ENCODE results near the gene TSPAN15. TPM values are rescaled to one million over a fixed set of nuclear protein-coding genes. Genes with fewer than 3 reads are reported as not detected.

The TSPAN15 gene
- total and polyA plus RNA-seq, 2 of the 4 experiments (the other 2 are of a cell fraction) = 0.48 TPM; not detected in 1

DNA sequence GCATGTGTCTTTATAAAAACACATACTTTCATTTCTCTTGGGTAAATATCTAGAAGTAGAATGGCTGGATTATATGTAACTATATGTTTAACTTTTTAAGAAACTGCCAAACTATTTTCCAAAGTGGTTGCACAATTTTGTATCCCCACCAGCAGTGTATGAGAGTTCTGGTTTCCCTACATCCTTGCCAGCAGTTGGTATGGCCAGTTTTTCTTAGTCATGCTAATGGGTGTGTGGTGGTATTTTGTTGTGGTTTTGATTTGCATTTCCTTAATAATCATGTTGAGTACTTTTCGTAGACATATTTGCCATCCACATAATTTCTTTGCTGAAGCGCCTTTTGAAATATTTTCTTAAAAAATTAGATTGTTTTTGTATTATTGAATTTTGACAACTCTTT lies 61.6 kb downstream of the TSPAN15 start:
- H4K20me1 ChIP-seq (ENCODE audit: insufficient read depth, low read length) = no peaks in the 10 kb centered on the region
- H4K5ac ChIP-seq (ENCODE audit: low read depth, low read length) = no peak overlapping the region
- no peak overlapping the region for H2BK120ac ChIP-seq (ENCODE audit: low read depth, low read length)
- no peak overlapping the region for H3K4ac ChIP-seq (ENCODE audit: low read depth, low read length)
- no peak overlapping the region for H2AK9ac ChIP-seq (replicated peaks; ENCODE audit: low read depth, low read length, poor library complexity)
- no TSS peak for BruUV-seq (replicated peaks)
- H3K23ac ChIP-seq (ENCODE audit: low read depth, low read length) = no peak overlapping the region
- no peak overlapping the region for H2AFZ ChIP-seq (replicated peaks; ENCODE audit: low read length, poor library complexity)
- in situ Hi-C loops (cut with MboI; ENCODE audit: low sequenced_read_pairs) = loop anchor here (25.0 kb wide), 1 partner anchor 399 kb away; no protein-coding TSS in a partner anchor
- no peaks in the 10 kb centered on the region for H3K36me3 ChIP-seq (ENCODE audit: control insufficient read depth, insufficient read depth, low read length)
- dilution Hi-C loops (cut with HindIII; ENCODE audit: low sequenced_read_pairs, unreplicated experiment) = no loop called here
- no peak overlapping the region for H3K18ac ChIP-seq (ENCODE audit: low read depth, low read length)
- no peak overlapping the region for H2AK5ac ChIP-seq (ENCODE audit: low read depth, low read length)
- no peaks in the 10 kb centered on the region for H3K4me1 ChIP-seq (ENCODE audit: control insufficient read depth, insufficient read depth, low read length)
- no peak overlapping the region for H3K27ac ChIP-seq (ENCODE audit: insufficient read depth, low read length)
- no peak overlapping the region for H3K4me2 ChIP-seq (ENCODE audit: low read depth, low read length)
- H3K14ac ChIP-seq (replicated peaks; ENCODE audit: low read depth, low read length) = no peak overlapping the region
- H3K4me3 ChIP-seq (ENCODE audit: insufficient read depth, low read depth, low read length) = no peak overlapping the region
- TF ChIP-seq CEBPB (IDR thresholded peaks at IDR 0.05; ENCODE audit: low read depth, low read length) (no peak), MAFK (IDR thresholded peaks at IDR 0.05; ENCODE audit: low read depth, low read length) (no peak), BHLHE40 (IDR thresholded peaks at IDR 0.05; ENCODE audit: low read depth, low read length) (no peak), RFX5 (IDR thresholded peaks at IDR 0.05; ENCODE audit: low read depth, low read length) (no peak), MXI1 (IDR thresholded peaks at IDR 0.05; ENCODE audit: borderline replicate concordance, low read depth, low read length) (no peak), RCOR1 (IDR thresholded peaks at IDR 0.05; ENCODE audit: insufficient replicate concordance, low read length) (no peak), FOS (IDR thresholded peaks at IDR 0.05; ENCODE audit: low read depth, low read length) (no peak), MAZ (IDR thresholded peaks at IDR 0.05; ENCODE audit: borderline replicate concordance, low read depth, low read length) (no peak), SMC3 (IDR thresholded peaks at IDR 0.05; ENCODE audit: low read depth, low read length) (no peak), CHD1 (IDR thresholded peaks at IDR 0.05; ENCODE audit: low read depth, low read length) (no peak), POLR2A (IDR thresholded peaks at IDR 0.05; ENCODE audit: low read depth, low read length) (no peak), NFE2L2 (IDR thresholded peaks at IDR 0.05; ENCODE audit: low read depth, low read length) (no peak)
- TF ChIP-seq, protein P1, sequence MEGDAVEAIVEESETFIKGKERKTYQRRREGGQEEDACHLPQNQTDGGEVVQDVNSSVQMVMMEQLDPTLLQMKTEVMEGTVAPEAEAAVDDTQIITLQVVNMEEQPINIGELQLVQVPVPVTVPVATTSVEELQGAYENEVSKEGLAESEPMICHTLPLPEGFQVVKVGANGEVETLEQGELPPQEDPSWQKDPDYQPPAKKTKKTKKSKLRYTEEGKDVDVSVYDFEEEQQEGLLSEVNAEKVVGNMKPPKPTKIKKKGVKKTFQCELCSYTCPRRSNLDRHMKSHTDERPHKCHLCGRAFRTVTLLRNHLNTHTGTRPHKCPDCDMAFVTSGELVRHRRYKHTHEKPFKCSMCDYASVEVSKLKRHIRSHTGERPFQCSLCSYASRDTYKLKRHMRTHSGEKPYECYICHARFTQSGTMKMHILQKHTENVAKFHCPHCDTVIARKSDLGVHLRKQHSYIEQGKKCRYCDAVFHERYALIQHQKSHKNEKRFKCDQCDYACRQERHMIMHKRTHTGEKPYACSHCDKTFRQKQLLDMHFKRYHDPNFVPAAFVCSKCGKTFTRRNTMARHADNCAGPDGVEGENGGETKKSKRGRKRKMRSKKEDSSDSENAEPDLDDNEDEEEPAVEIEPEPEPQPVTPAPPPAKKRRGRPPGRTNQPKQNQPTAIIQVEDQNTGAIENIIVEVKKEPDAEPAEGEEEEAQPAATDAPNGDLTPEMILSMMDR (conservative IDR thresholded peaks at IDR 0.05; ENCODE audit: low read depth, low read length) = no peak
- TF ChIP-seq, protein P2, sequence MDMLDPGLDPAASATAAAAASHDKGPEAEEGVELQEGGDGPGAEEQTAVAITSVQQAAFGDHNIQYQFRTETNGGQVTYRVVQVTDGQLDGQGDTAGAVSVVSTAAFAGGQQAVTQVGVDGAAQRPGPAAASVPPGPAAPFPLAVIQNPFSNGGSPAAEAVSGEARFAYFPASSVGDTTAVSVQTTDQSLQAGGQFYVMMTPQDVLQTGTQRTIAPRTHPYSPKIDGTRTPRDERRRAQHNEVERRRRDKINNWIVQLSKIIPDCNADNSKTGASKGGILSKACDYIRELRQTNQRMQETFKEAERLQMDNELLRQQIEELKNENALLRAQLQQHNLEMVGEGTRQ (IDR thresholded peaks at IDR 0.05; ENCODE audit: low read depth, low read length) = no peak
- TF ChIP-seq, protein P3, sequence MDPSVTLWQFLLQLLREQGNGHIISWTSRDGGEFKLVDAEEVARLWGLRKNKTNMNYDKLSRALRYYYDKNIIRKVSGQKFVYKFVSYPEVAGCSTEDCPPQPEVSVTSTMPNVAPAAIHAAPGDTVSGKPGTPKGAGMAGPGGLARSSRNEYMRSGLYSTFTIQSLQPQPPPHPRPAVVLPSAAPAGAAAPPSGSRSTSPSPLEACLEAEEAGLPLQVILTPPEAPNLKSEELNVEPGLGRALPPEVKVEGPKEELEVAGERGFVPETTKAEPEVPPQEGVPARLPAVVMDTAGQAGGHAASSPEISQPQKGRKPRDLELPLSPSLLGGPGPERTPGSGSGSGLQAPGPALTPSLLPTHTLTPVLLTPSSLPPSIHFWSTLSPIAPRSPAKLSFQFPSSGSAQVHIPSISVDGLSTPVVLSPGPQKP (IDR thresholded peaks at IDR 0.05; ENCODE audit: borderline replicate concordance, low read depth, low read length) = no peak
- no peak for ATAC-seq (ENCODE audit: low read depth)
- H3K56ac ChIP-seq (ENCODE audit: extremely low read depth, insufficient read depth, low read length) = no peak overlapping the region
- H2BK5ac ChIP-seq (ENCODE audit: low read depth, low read length, poor library complexity, severe bottlenecking) = no peak overlapping the region
- H4K91ac ChIP-seq (ENCODE audit: insufficient read depth, low read depth, low read length) = no peak overlapping the region
- peaks cover 25% of the 10 kb centered on the region for H3K27me3 ChIP-seq (ENCODE audit: control insufficient read depth, insufficient read depth, low read length)
- no peak for DNase-seq
- no peaks in the 10 kb centered on the region for H3K9me1 ChIP-seq (ENCODE audit: insufficient read depth, low read length)
- H2BK20ac ChIP-seq (ENCODE audit: low read depth, low read length) = no peak overlapping the region
- H2BK15ac ChIP-seq (ENCODE audit: low read depth, low read length) = no peak overlapping the region
- ChIA-PET CTCF (no interaction called here), POLR2A (ENCODE audit: unreplicated experiment) (no interaction called here)
- H3K79me1 ChIP-seq (ENCODE audit: low read depth in 1 of 2, low read length in 2 of 2) = no peaks in the 10 kb centered on the region
- H3K9me3 ChIP-seq (ENCODE audit: control insufficient read depth, insufficient read depth, low read length) = no peaks in the 10 kb centered on the region
- intact Hi-C loops (cut with micrococcal nuclease) = loop anchor here (10.0 kb wide), 1 partner anchor 402 kb away; no protein-coding TSS in a partner anchor
- no peak overlapping the region for H4K8ac ChIP-seq (ENCODE audit: low read depth in 2 of 2, low read length in 2 of 2)
- no CpG with 5 or more reads among the region's 2 CpGs for WGBS, 2 experiments (ENCODE audit: extremely low coverage in 2 of 2, insufficient read length in 1 of 2)
- H3K9ac ChIP-seq (ENCODE audit: low read depth, low read length) = no peak overlapping the region
